Coronary artery (tissue), 2 donors: ENCODE data around the gene PTGES2.

Source experiments
- DNase-seq: peaks from one replicate; pipeline ENCODE4 v3.0.0-alpha.2; 2017; ENCODE audit warnings: low spot score
- H3K27ac ChIP-seq, 2 donors: fragments of 200-600 bp; sonication (generic); one replicate each; pipeline ENCODE4 v1.5.1; 2016 to 2019
- H3K4me3 ChIP-seq: fragments of 200-600 bp; sonication (generic); 2 replicates; pipeline ENCODE4 v1.5.1; 2016; ENCODE audit warnings: mild to moderate bottlenecking, moderate library complexity
- CTCF ChIP-seq: fragments of 200-600 bp; sonication (generic); IDR thresholded peaks from one replicate; pipeline ENCODE4 v1.5.1; 2019; ENCODE audit warnings: antibody characterized with exemption

Gene PTGES2

DNA sequence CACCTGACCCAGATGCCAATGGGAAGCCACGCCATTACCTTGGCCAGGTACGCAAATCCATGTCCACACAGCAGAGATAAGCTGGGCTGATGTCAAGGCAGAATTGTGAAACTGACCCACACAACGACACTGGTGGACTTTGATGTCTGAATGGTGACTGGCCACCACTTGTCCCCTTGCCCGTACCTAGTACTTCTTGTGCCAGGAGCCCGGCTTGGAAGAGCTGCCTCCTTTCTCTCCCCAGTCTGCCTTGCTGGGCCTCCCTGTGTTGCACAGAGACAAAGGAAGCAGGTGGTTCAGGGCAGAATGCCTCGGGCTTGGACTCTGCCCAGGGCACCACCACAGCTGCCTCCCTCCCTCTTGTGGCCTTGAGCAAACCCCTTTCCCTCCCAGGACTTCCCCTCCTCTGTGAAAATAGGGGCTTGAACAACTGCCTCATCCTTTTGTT, 23.3 kb downstream of the PTGES2 start:
- DNase-seq, result no peak
- no peak for TF ChIP-seq CTCF
- Histone ChIP-seq H3K4me3 (no peak overlapping the region), H3K27ac (no peak overlapping the region)

DNA sequence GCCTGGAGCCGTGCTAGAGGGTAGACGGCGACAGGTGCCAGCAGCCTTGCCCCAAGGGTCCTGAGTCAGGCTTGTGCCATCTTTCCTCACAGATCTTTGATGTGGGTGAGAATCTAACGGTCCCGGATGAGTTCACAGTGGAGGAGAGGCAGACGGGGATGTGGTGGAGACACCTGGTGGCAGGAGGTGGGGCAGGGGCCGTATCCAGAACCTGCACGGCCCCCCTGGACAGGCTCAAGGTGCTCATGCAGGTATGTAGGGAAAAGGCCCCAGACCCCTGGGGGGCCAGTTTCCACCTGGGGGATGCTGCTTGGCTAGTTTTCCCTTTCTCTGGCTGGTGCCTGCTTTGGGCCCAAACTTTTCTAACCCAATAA, 24.0 kb downstream of the PTGES2 start:
- no peak overlapping the region for H3K27ac ChIP-seq
- DNase-seq, result no peak
- no peak overlapping the region for H3K4me3 ChIP-seq
- TF ChIP-seq CTCF, result no peak

- Histone ChIP-seq H3K27ac (no peak overlapping the region), H3K4me3 (no peak overlapping the region)
- TF ChIP-seq CTCF, result no peak
- peak; percentile 74 for DNase-seq
Observed at GRCh38 chr9:128102861-128103588, 24.5 kb downstream of the PTGES2 start.

DNA sequence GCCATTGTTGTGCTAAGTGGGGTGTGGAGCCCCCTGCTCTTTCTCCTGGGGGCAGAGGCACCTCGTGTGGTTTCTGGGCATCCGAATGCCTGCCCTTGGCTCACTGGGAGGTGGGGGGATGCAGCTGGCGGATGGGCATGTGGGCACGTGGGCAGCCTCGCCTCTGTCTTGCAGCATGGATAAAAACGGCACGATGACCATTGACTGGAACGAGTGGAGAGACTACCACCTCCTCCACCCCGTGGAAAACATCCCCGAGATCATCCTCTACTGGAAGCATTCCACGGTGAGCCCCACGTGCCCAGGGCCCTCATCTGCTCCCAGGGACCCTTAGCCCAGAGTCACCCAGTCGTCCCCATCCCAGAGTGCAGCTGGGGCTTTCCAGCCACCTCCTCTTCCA, 25.3 kb downstream of the PTGES2 start:
- H3K27ac ChIP-seq, result peak overlapping the region in 1 of 2 donors; percentile 95
- H3K4me3 ChIP-seq, result no peak overlapping the region
- TF ChIP-seq CTCF, result no peak
- DNase-seq, result no peak

- no peak for TF ChIP-seq CTCF
- DNase-seq, result peak; percentile 74
- H3K27ac ChIP-seq, result peak overlapping the region in 1 of 2 donors; percentile 95
- peak overlapping the region; percentile 8 for H3K4me3 ChIP-seq
Observed at GRCh38 chr9:128101690-128102089, 25.8 kb downstream of the PTGES2 start.

DNA sequence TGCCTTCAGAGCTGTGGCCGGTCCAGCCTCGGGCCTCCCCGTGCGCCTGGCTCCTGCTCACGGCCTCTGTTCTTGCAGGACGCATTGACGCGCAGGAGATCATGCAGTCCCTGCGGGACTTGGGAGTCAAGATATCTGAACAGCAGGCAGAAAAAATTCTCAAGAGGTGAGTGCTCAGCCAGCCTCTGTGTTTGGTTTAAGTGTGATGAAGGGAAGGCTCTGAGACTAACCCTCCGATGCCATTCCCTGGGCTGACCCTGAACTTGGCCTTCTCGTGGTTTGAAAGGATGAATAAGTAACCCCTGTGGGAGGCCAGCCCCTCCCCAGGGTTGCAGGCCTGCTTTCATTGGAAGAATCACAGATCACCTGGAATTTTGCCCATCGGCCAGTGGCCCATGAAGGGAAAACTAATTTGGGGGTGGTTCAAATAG, 26.3 kb downstream of the PTGES2 start:
- no peak for TF ChIP-seq CTCF
- peak; percentile 70 for DNase-seq

DNA sequence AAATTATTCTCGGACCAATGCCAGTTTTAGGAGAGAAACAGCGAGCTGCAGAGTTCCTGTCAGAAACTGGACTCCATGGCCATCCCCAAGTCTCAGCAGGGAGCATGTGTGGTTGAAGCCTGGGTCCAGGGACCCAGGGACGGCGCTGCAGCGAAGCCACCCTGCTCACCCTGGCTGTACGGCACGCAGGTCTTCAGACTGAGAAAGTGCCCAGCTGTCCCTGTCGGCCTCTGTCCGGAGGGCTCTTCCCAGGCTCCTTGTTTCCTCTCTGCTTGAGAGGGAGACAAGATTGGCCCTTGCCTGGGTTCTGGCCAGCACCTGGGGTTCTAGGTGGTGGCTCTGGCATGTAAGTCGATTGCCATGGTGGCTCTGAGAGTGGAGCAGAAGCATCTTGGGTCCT, 26.9 kb downstream of the PTGES2 start:
- no peak for TF ChIP-seq CTCF
- peak; percentile 71 for DNase-seq

More for the DNA sequence above, 26.3 kb downstream of the PTGES2 start:
- Histone ChIP-seq H3K4me3 (peak overlapping the region; percentile 8), H3K27ac (peak overlapping the region; percentile 95)

More for the DNA sequence above, 26.9 kb downstream of the PTGES2 start:
- Histone ChIP-seq H3K27ac (peak overlapping the region; percentile 95), H3K4me3 (peak overlapping the region; percentile 73)
